Activated CD4-positive, alpha-beta T cell treated with anti-CD3 and anti-CD28 coated beads, Interleukin-2, amount 50 U/mL, for 1 hour (primary cell): ENCODE measurements around the gene DOCK10.

Source experiments
- DNase-seq: peaks from one replicate; pipeline ENCODE4 v3.0.0-alpha.2; 2020

The DOCK10 gene

DNA sequence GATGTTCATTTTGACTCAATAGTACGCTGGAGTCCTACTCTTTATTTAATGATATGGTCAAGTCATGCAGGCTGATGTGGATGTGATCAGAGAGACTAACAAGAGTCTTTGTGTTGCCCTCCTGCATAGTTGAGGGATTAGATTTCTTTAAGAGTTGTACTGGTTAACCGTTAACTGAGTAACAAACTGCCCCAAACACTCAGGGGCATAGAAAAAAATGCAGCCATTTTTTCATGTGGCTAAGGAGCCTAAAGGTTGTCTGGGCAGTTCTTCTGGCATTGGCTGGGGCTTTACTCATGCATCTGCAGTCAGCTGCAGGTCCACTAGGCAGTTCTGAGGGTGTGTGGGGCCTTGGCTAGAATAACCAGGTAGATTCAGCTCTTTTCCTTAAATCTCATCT is 32.5 kb downstream of the DOCK10 start:
- no peak for DNase-seq

DNA sequence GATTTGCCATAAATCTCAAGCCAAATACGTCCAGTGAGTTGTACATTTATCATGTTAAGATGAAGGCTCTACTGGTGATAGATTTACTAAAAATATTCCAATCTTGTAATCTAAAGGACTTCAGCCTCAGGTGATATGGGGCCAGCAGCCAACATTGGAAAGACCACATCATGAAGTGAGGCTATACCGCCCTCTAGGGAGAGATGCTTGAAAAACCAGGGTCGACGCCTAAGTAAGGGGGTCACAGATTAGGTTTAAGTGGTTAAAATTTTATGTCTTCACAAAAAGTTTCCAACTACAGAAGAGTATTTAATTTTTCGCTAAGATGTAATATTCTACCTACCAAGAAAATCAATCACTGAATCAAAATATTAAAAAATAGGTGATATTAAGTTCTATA is 33.3 kb downstream of the DOCK10 start:
- no peak for DNase-seq

DNA sequence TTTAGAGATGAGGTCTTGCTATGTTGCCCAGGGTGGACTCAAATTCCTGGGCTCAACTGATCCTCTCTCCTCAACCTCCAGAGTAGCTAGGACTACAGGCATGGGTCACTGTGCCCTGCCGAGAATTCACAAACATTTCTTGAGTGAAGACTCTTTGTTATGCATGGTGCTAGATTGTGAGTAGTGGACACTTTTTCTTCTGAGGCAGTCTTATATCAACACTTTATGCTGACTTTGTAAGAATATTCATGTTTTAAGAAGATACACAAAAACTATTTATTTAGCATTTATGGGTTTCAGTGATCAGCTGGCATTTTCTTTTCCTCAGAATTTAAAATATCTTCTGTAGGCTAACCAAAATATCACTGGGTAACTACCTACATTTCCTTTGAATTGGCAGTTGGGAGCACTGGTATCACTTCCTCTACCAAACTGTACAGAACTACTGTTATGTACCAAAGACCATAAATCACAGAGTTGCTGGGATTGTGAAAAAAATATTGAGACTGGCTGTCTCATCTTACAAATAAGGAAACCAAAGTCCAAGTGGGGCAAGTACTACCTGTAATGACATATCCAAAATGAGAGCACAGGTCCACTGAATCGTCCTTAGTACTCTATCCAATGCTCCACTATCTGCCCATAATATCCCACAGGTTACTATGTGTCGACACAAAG is 34.0 kb downstream of the DOCK10 start:
- no peak for DNase-seq

- DNase-seq, result no peak
These were observed 35.5 kb downstream of the DOCK10 start for GRCh38 chr2:225006730-225007129.

GRCh38 chr2:225004597-225004996 is 37.7 kb downstream of the DOCK10 start:
- no peak for DNase-seq

GRCh38 chr2:225002656-225003045 is 39.6 kb downstream of the DOCK10 start:
- peak; percentile 12 for DNase-seq

GRCh38 chr2:225002039-225002655 is 40.1 kb downstream of the DOCK10 start:
- peak; percentile 58 for DNase-seq

- DNase-seq, result no peak
These were observed 42.5 kb downstream of the DOCK10 start for GRCh38 chr2:224999754-225000153.

DNA sequence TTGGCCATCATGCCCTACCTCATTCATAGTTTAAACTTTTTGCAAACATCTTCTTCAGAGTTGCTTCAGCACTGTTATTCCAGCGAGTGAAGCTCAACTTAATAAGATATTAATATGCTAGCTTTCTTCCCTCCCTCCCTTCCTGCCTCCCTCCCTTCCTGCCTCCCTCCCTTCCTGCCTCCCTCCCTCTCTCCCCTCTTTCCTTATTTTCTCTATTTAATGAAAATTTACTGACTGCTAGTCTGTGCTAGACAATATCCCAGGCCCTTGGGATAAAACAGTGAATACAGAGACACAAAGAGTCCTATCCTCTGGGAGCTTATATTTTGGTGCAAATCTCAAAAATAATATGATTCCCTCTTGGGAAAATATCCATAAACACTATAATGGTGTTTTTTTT is 42.9 kb downstream of the DOCK10 start:
- no peak for DNase-seq

GRCh38 chr2:224997802-224998201 is 44.5 kb downstream of the DOCK10 start:
- DNase-seq, result no peak

DNA sequence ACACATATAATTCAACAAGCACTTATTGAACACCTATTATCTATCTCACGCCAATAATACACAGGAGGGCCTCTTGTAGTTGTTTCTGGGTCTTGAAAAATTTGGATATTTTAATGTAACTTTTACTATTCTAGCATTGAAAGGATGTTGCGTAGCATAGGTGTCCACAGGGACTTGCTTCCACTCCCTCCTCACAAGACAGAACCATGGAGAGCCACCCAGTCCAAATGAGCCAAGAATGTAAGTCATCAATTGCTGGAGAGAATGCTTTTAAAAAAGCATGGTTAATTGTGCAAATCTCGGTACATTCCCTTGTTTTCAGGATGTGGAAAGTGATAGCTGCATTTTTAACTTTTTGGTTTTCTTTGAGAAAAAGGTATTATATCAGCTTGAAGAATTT is 46.8 kb downstream of the DOCK10 start:
- DNase-seq, result no peak

- DNase-seq, result no peak
These were observed 47.9 kb downstream of the DOCK10 start for GRCh38 chr2:224994242-224994823.

DNA sequence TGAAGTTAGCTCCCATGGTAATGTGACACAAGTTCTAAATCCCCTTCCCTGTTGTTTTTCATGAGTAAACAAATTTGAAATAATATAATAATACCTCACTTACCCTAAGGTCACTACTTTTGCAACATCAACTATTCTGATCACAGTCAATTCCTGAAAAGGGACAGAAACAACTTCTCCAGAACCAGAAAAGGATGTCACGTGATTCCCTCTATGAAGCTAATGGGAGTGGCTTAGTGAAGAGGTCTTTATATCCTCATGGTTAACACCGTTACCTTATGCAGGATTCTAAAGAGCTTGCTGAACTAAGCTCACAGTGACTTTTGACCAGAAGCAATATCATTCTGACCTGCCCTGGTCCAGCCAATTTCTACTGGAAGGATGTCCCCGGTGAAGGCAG is 51.6 kb downstream of the DOCK10 start:
- DNase-seq, result no peak

DNA sequence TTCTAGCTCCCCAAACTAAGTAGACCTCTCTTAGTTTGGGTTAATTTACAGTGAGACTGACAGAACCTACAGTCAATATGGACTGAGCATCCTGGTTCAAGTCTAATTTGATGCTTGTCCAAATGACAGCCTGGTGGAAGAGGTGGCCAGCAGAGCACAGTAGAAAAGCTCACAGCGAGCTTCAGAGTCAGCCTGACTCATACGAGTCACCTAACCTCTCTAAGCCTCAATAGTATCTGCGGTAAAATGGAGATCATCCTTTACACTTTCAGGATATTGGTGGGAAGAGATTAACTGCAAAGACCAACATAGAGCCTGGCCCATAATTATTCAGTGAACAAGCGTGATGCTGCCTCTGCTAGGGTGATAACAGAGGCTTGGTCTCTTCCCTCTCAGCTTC is 54.5 kb downstream of the DOCK10 start:
- DNase-seq, result no peak

- DNase-seq, result no peak
These were observed 55.8 kb downstream of the DOCK10 start for GRCh38 chr2:224986477-224986876.

- no peak for DNase-seq
These were observed 57.6 kb downstream of the DOCK10 start for GRCh38 chr2:224984637-224985036.

GRCh38 chr2:224983712-224984554 is 58.3 kb downstream of the DOCK10 start:
- no peak for DNase-seq

DNA sequence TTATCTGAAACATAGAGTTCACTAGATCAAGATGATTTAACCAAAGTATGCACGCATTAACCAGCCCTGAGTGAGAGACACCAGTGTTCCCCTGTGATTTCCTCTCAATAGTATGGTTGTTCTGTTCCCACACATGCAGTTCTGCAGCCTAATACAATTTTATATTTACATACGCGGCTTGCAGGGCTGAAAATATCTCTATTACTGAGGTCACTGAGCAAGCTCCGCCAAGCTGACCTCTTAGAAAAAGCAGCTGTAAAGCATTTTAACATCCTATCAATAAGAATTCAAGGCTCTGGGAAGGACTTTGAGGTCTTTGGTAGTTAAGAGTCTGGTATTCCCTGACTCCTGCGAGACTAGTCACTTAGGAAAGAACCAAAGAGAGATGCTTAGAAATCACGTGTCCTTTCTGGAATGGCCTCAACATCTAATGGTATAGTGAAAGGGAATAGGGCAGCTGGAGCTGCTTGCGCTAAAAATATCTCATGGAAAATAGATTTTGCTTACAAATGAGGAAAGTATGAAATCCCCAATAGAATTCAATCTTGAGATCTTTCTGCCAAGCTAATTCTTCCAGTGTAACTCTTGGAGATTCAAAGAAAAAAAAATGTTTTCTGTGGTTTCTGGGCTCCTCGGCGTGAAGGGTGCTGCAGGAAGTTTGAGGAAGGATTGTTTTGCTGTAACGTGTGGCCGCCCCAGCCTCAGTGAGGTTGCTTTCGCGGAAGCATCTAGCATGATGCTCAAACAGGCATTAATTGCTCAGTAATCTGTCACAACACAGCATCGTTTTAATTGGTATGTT is 59.2 kb downstream of the DOCK10 start:
- peak; percentile 29 for DNase-seq

DNA sequence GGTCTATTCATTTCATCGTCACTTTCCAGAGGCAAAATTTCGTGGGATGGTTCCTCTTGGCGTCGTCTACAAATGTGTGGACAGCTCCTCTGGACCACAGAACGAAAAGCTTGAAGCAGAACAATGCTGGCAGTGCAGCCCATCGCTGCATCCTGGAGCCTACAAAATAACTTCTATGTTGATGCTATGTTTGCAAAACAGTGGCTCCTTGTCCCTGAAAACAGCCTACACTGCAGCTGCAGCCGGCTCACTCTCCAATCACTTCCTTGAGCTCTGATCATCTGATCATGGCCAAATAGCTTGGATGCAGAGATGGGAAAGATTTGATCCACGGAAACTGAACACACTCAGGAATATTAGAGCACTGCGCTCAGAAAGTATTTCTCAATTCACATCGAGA is 60.0 kb downstream of the DOCK10 start:
- DNase-seq, result no peak

GRCh38 chr2:224976629-224977525 is 65.4 kb downstream of the DOCK10 start:
- no peak for DNase-seq

- no peak for DNase-seq
These were observed 66.5 kb downstream of the DOCK10 start for GRCh38 chr2:224975761-224976160.
